Posterior cingulate gyrus (tissue), 11 donors: ENCODE measurements around the gene HSPA14.
"Not testable (repeated sequence)": the region's sequence is repeated elsewhere in the genome, so short reads cannot be mapped to it uniquely, and the experiment has no call there.

Experiments
- DNase-seq, 10 donors: peaks; one replicate each; pipeline versions ENCODE4 v3.0.0 to v3.0.0-alpha.2; 2020 to 2021; ENCODE audit warnings: mixed read lengths in 3 of 10
- intact Hi-C: fragments of 100-400 bp; cut with DNase I; formaldehyde crosslinking; loops from one replicate; pipeline ENCODE4 v1.15.1; 2023

The HSPA14 gene, protein sequence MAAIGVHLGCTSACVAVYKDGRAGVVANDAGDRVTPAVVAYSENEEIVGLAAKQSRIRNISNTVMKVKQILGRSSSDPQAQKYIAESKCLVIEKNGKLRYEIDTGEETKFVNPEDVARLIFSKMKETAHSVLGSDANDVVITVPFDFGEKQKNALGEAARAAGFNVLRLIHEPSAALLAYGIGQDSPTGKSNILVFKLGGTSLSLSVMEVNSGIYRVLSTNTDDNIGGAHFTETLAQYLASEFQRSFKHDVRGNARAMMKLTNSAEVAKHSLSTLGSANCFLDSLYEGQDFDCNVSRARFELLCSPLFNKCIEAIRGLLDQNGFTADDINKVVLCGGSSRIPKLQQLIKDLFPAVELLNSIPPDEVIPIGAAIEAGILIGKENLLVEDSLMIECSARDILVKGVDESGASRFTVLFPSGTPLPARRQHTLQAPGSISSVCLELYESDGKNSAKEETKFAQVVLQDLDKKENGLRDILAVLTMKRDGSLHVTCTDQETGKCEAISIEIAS

DNA sequence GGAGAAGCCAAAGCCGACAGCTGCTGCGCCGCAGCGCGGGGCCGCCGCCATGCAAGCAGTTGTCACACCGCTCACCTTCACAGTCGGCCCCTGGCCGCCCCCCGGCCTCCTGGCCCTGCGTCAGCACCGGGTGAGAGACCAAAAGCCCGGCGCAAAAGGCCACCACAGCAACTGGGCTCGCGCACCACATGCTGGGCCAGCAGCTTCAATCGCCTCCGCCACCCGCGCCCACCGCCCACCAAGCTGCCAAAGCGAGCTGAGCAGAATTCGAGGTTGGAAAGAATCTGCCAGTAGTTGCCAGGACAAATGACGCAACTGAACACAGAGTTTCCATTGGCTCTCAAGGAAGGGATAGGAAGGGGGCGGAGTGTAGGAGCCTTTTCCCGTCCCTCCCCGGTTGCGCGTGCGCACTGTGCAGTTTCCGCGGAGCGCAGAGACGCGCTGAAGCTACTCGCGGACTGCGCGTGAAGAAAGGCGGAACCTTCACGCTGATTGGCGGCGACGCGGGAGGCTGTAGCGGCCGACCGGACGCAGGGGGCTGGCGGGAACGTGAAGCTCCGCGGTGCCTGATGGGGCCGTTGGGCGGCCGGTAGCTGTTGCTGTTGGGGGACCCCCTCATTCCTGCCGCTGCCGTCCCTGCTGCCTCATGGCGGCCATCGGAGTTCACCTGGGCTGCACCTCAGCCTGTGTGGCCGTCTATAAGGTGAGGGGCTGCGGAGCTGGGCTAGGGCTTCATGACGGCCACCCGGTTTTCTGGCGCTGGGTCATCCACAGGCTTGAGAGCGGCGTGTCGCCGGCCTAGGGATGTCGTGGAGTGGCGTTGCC, at the start of gene HSPA14, which contains the start of the genes CDNF and MSANTD7:
HSPA14 (plus strand) TSS at position 550 of the 825 bp plus-strand sequence; CDS start at position 647, 97 bp downstream.
CDNF (minus strand) TSS at position 281 of the 825 bp plus-strand sequence; CDS start at position 190, 91 bp downstream.
MSANTD7 (plus strand) TSS at position 550 of the 825 bp plus-strand sequence. CDS start 3,979 bp downstream, outside the sequence.
- DNase-seq, result peak; percentile 98 to 100 (median 99)
- intact Hi-C loops, result loop anchor here (2.0 to 5.0 kb wide), 3 partner anchors 41 to 341 kb away; partner anchors contain the start of gene SUV39H2

DNA sequence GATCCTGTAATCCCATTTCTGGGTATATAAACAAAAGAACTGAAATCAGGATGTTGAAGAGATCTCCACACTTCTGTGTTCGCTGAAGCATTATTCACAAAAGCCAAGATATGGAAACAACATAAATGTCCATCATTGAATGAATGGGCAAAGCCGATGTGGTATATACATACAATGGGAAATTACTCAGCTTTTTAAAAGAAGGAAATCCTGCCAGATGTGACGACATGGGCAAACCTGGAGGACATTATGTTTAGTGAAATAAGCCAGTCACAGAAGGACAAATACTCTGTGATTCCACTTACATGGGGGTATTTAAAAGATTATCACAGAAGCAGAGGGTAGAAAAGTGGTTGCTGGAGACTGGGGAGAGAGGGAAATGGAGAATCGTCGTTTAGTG, 39.5 kb upstream of the HSPA14 start:
- intact Hi-C loops, result no loop called here
- DNase-seq, result no peak

DNA sequence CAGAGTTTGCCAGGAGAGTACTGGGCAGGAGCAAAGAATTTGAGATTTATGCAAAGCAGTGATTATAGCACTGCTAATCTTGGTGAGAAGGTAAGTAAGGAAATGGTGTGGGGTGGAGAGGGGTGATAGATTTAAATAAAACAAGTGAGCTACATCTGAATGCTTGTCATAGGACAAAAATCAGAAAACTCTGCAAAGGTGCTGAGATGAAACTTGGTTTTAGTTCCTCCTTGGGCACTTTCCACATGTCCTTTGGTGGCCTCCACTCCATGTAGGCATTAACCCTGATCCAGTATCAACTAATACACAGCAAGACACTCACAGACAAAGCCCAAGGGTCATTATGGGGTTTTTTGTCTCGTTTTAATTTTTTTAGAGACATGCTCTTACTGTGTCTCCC, 37.7 kb upstream of the HSPA14 start:
- intact Hi-C loops, result no loop called here
- no peak for DNase-seq

DNA sequence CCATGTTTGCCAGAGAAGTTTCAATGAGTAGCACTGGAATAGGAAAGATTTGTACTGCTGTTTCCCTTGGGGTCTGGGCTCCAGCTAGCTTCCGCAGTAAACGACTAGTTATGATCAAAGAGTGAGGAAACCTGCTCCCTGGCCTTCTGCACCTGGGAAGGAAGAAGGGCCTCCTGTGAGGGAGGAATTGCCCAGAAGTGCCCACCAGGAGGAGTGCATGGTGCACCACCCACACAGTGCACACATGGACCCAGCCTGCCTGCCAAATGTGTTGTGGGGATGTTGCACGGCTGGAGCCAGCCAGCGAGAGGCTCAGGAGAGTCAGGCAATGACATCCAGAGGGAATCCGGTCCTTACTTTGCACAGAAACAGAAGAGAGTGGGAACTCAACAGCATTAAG, 36.4 kb upstream of the HSPA14 start:
- DNase-seq, result no peak
- intact Hi-C loops, result no loop called here

DNA sequence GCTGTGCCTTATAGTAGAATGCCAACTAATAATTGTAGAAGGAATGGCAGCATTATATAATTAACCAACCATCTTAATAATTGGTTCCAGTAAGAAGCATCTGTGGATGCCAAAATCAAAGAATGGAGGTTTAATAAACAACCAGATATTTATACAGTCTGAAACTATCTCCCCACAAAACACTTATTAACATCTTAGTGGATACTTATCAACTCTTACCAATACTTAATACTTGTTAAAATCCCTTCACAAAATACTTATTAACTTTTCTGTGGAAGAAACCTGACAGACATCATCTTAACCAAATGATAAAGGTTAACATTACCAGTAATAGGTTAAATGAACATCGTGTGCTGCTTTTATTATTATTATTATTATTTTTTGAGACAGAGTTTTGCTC, 34.3 kb upstream of the HSPA14 start:
- intact Hi-C loops, result no loop called here
- no peak for DNase-seq

DNA sequence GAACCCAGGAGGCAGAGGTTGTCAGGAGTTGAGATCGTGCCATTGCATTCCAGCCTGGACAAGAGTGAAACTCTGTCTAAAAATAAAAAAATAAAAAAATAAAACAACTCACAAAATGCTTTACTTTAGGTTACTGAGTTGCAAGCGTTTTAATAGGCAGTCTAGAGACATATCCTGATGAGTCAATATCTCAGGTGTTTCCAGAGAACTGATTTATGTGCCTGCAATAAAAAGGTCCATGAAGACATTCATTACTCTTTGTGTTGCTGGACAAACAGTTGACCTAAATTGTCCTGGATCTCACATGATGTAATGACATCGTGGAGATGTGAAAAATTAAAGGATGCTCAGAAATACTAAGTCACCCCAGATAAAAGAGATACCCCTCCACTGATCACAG, 31.8 kb upstream of the HSPA14 start:
- DNase-seq, result no peak
- intact Hi-C loops, result no loop called here

DNA sequence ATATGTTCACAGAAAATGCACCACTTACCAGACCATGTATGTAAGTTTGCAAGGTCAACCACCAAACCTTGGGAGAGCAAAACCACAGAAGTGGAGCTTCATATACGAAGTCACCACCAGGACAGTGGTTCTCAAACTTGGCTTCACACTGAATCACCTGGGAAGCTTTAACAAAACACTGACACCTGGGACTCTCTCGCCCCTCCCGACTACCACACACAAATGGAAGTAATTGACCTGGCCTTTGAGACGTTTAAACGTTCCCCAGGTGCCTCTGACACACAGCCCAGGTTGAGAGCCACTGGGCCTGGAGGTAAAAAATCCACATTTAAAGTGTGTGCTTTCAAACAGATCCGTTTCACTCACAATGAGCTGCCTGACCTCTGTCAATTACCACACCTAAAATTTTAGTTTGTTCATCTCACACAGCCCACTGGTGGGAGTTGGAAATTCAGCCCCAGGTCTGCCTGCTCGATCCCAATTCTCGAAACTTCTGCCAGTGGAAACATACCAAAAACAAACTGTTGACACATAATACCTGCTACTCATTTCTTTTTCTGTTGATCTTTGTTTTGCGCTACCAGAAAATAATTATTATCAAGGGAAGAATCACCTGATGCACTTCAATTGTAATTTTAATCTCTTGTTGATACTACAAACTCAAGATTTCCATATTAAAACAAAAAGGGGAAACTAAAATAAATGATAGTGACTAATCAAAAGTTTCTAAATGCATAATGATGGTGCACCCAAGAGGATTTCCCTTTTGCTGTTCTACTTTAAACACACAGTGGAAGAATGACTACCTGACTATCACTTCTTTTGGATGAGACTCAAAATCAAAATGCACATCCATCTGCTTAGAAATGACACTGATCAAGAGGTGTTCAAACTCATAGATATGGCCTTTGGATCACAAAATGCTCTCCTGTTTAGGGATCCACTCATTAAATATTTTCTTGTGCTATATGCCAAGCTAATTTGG, 26.8 kb upstream of the HSPA14 start:
- intact Hi-C loops, result no loop called here
- no peak for DNase-seq

DNA sequence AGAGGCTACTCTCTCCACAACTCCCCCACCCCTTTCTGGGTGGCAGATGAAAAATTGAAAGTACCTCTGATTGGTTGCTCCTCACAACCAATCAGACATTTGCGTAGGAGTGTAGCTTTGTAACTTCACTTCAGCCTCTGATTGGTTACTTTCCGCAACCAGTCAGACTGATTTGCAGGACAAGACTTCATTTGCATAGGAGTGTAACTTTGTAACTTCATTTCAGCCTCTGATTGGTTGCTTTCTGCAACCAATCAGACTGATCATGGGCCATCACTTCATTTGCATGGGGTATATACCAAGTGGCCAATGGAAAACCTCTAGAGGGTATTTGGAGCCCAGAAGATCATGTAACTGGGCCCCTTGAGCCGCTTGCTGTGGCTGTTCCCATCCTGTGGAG, 25.8 kb upstream of the HSPA14 start:
- DNase-seq, result no peak
- intact Hi-C loops, result no loop called here

DNA sequence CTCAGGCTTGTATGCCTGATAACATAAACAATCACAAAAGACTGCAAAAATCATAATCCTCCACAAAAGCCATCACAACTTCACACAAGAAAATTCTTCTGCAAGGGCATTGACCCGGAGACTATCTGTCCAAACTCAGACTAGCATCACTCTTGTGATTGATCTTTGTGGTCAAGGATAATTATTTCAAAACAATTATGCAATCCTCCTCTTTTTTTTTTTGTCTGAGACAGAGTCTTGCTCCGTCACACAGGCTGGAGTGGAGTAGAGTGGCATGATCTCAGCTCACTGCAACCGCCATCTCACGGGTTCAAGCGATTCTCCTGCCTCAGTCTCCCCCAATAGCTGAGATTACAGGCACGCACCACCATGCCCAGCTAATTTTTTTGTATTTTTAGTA, 22.4 kb upstream of the HSPA14 start:
- intact Hi-C loops, result no loop called here
- no peak for DNase-seq

DNA sequence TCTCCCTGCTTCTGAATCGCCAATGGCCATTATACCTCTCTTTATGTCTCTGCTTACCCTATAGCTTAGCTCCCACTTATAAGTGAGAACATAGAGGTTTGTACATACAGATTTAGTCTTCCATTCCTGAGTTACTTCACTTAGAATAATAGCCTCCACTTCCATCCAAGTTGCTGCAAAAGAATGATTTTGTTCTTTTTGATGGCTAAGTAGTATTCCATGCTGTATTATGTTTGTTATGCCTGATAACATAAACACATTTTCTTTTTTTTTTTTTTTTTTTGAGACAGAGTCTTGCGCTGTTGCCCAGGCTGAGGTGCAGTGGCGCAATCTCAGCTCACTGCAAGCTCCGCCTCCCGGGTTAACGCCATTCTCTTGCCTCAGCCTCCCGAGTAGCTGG, 21.4 kb upstream of the HSPA14 start:
- DNase-seq, intact Hi-C loops: not testable (repeated sequence)

DNA sequence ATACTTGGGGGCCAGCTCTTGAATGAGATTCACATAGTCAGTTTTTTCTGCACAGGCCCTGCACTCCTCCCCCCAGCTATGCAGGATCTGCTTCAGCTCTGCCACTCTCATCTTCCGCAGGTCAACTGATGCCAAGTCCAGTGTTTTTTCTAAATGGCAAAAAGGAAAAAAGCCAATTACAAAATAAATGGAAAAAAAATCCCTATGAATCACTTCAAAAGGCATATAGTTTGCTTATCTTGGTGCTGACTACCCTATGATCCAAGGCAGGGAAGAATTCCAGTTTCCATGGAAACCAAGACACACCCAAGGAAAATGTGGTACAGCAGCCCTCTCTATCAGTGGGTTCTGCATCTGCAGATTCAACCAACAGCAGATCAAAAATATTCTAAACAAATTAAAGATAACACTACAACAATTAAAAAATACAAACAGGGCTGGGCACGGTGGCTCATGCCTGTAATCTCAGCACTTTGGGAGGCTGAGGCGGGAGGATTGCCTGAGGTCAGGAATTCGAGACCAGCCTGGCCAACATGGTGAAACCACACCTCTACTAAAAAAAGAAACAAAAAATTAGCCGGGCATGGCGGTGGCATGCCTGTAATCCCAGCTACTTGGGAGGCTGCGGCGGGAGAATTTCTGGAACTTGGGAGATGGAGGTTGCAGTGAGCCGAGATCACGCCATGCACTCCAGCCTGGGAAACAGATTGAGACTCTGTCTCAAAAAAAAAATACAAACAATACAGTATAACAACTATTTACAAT, 17.9 kb upstream of the HSPA14 start:
- intact Hi-C loops, result loop anchor here (5.0 kb wide), 1 partner anchor 623 kb away; no protein-coding TSS in a partner anchor
- no peak for DNase-seq

DNA sequence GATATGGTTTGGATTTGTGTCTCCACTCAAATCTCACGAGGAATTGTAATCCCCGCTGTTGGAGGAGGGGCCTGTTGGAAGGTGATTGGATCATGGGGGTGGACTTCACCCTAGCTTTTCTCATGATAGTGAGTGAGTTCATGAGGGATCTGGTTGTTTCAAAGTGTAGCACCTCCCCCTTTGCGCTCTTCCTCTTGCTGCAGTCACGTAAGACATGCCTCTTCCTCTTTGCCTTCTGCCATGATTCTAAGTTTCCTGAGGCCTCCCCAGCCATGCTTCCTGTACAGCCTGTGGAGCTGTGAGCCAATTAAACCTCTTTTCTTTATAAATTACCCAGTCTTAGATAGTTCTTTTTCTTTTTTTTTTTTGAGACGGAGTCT, 17.3 kb upstream of the HSPA14 start:
- intact Hi-C loops, result loop anchor here (5.0 kb wide), 1 partner anchor 623 kb away; no protein-coding TSS in a partner anchor
- no peak for DNase-seq

DNA sequence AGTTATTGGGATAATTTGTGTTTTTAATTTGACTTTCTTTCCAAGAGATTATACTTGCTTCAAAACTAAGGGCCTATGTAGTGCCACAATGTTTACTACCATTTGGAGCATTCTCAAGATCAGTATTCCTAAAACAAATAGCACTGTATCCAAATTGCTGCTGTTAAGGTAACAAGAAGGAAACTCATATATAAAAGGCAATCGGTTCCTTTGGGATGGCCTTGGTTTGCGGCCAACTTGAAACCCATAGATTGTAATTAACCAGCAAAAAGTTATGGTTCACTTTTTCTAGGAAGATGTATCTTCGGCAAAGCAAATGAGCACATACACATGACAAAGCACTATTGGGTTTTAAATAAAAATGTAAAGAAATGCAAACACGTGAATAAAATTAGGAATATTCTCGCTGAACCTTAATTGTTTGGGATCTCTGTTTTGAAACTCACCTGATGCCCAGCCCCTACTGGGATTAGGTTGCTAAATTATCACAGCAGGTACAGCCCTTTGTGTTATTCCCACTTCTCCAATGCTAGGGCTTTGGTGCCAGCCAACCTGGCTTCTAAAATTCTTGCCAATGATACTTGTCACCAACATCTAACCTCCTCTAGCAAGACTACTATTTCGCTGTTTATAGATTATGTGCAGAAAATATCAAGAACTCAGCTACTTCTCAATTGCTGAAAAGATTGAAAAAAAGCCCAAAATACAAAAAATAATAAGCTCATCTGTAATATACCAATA, 16.3 kb upstream of the HSPA14 start:
- intact Hi-C loops, result loop anchor here (2.0 to 5.0 kb wide), 2 partner anchors 279 to 625 kb away; no protein-coding TSS in a partner anchor
- no peak for DNase-seq

DNA sequence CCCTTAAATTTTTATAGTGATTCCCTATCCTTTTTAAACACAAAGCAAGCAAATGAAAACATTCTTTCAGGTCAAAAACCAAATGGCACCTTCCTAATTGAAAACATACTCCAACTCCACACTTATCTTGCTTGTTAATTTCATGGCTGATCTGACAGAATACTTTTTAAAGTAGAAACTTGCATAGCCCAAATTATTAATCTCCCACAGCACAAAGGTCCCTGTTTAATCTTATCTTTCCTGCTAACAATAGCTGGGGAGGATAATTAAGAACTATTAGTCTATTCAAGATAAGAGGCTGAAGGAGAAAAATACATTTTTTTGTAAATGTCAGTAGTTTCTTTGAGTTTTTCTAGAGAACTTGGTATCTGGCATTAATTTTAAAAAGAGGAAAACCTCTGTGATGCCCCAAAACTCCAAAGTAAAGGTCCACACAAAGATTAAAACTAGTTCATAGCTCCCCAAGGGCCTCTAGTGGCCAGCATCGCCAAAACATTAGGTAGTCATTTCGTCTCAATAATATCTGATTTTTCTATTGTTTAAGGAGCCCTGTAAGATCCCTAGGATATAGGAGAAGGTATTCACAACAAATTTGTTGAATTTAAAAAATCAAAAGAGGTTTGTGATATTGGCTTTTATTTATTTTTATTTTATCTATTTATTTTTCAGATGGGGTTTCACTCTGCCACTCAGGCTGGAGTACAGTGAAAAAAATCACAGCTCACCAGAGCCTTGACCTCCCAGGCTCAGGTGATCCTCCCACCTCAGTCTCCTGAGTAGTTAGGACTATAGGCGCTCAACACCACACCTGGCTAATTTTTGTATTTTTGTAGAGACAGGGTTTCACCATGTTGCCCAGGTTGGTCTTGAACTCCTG, 15.0 kb upstream of the HSPA14 start:
- intact Hi-C loops, result loop anchor here (1.0 to 5.0 kb wide), 3 partner anchors 280 to 626 kb away; no protein-coding TSS in a partner anchor
- peak in 3 of 10 donors; percentile 15 to 40 (median 27) for DNase-seq

DNA sequence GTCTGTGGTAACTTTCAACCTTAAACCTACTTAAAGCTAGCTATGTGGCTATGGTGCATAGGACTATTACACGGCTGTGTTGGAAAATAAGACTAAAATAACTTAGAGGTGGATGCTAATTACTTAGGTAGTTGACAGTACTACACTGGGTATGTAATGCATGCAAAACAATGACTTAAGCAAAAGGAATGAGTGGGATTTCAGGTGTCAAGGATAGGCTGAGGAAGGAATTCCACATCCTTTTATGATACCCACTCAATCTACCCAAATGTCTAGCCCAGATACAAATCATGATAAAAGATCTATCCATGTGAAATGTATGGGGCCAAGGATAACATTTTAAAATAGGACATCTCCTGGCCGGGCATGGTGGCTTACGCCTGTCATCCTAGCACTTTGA, 14.1 kb upstream of the HSPA14 start:
- no peak for DNase-seq
- intact Hi-C loops, result loop anchor here (1.0 to 5.0 kb wide), 3 partner anchors 281 to 627 kb away; no protein-coding TSS in a partner anchor

DNA sequence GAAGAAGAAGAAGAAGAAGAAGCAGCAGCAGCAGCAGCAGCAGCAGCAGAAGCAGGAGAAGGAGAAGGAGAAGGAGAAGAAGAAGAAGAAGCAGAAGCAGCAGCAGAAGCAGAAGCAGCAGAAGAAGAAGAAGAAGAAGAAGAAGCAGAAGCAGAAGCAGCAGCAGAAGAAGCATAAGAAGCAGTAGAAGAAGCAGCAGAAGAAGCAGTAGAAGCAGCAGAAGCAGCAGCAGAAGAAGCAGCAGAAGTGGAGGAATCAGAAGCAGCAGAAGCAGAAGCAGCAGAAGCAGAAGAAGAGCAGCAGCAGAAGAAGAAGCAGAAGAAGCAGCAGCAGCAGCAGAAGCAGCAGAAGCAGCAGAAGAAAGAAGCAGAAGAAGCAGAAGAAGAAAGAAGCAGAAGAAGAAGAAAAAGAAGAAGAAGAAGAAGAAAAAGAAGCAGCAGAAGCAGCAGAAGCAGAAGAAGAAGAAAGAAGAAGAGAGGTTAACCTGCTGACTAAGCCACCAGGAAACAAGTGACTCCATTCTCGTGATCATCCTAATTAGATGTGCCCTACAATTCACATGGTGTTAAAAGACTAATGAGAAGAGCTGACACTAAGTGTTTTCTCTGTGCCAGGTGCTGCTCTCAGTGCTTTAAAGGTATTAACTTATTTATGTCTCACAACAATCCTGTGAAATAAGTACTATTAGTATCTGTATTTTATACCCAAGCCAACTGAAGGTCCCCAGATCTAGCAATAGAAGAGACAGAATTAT, 11.9 kb upstream of the HSPA14 start:
- intact Hi-C loops, result no loop called here
- no peak for DNase-seq
